OCI-LY7 (cell line): Measurements from ENCODE around the gene APH1A. TPM values are rescaled to one million over a fixed set of nuclear protein-coding genes. Genes with fewer than 3 reads are reported as not detected.

ENCODE experiments used
- BruUV-seq: library from RNA; stranded (reverse); fragments of 400-500 nt; replicated peaks from 2 replicates; lab custom pipeline; 2021; lab: Mats Ljungman, UMichigan
- CTCF ChIA-PET: fragments of 300-600 bp; sonication (Branson Sonifier 250); formaldehyde crosslinking; loops from one replicate; lab custom pipeline; 2022; ENCODE audit warnings: antibody characterized with exemption; ENCODE audit not compliant: unreplicated experiment; lab: Charles Lee
- POLR2A ChIA-PET: fragments of 300-600 bp; sonication (Branson Sonifier 250); formaldehyde crosslinking; loops from one replicate; lab custom pipeline; 2022; ENCODE audit warnings: antibody characterized with exemption; lab: Charles Lee
- DNase-seq: peaks from one replicate; pipeline ENCODE4 v3.0.0-alpha.2; 2015; ENCODE audit warnings: low spot score
- H2AFZ ChIP-seq: fragments of 200-600 bp; sonication (generic), shearing (Covaris generic); 2 replicates; pipeline ENCODE4 v1.6.1; 2014; ENCODE audit warnings: mild to moderate bottlenecking, antibody characterized with exemption, low read length, moderate library complexity
- H3K27ac ChIP-seq: fragments of 200-600 bp; sonication (generic); 2 replicates; pipeline ENCODE4 v1.5.1; 2014; ENCODE audit warnings: mixed run types, low read depth, mild to moderate bottlenecking, moderate library complexity, low read length, inconsistent platforms; ENCODE audit not compliant: poor library complexity, severe bottlenecking
- H3K36me3 ChIP-seq: fragments of 200-600 bp; sonication (generic); 2 replicates; pipeline ENCODE4 v1.6.1; 2014; ENCODE audit warnings: mild to moderate bottlenecking, antibody characterized with exemption, low read length, moderate library complexity, mixed read lengths; ENCODE audit not compliant: insufficient read depth
- H3K4me1 ChIP-seq: fragments of 200-600 bp; sonication (generic); 2 replicates; pipeline ENCODE4 v1.5.1; 2014; ENCODE audit warnings: mild to moderate bottlenecking, low read length; ENCODE audit not compliant: insufficient read depth, poor library complexity, severe bottlenecking
- H3K4me2 ChIP-seq: fragments of 200-600 bp; sonication (generic); 2 replicates; pipeline ENCODE4 v1.6.1; 2014; ENCODE audit warnings: mild to moderate bottlenecking, low read length
- H3K4me3 ChIP-seq: fragments of 200-600 bp; sonication (generic); 2 replicates; pipeline ENCODE4 v1.5.1; 2014; ENCODE audit warnings: mild to moderate bottlenecking, low read depth, low read length; ENCODE audit not compliant: poor library complexity, severe bottlenecking
- H3K79me2 ChIP-seq: fragments of 200-600 bp; sonication (generic); 2 replicates; pipeline ENCODE4 v1.6.1; 2016; ENCODE audit warnings: low read depth, mild to moderate bottlenecking, low read length, moderate library complexity, mixed read lengths; ENCODE audit not compliant: insufficient read depth
- H3K9me2 ChIP-seq: fragments of 200-600 bp; sonication (generic); 2 replicates; pipeline ENCODE4 v1.6.1; 2016; ENCODE audit warnings: mild to moderate bottlenecking, low read length, mixed read lengths; ENCODE audit not compliant: insufficient read depth
- H3K9me3 ChIP-seq: fragments of 200-600 bp; sonication (generic); 2 replicates; pipeline ENCODE4 v1.6.1; 2014; ENCODE audit warnings: mild to moderate bottlenecking, mixed run types, low read length, mixed read lengths
- H4K20me1 ChIP-seq: fragments of 200-600 bp; sonication (generic); 2 replicates; pipeline ENCODE4 v1.6.1; 2014; ENCODE audit warnings: mild to moderate bottlenecking, antibody characterized with exemption, low read length, moderate library complexity, mixed read lengths; ENCODE audit not compliant: insufficient read depth
- CTCF ChIP-seq: fragments of 200-600 bp; sonication (generic); conservative IDR thresholded peaks from 2 replicates; pipeline ENCODE4 v1.5.1; 2014; ENCODE audit warnings: mild to moderate bottlenecking, antibody characterized with exemption, low read length, moderate library complexity, mixed read lengths
- EZH2phosphoT487 ChIP-seq: fragments of 200-600 bp; sonication (generic); IDR thresholded peaks from 2 replicates; pipeline ENCODE4 v1.6.1; 2018; ENCODE audit warnings: low read depth, borderline replicate concordance, mild to moderate bottlenecking, mixed run types, antibody characterized with exemption, low read length, moderate library complexity, mixed read lengths
- intact Hi-C: fragments of 100-400 bp; cut with micrococcal nuclease; formaldehyde crosslinking; loops from one replicate; pipeline ENCODE4 v1.10.0; 2022; ENCODE audit not compliant: unreplicated experiment
- total RNA-seq, 2 experiments: library from RNA; depleted of rRNA in 1 of 2; stranded (reverse); fragments of >200 nt in 1 of 2; shearing (Covaris generic) in 1 of 2; gene quantifications; 2 replicates each; pipeline ENCODE4 v1.2.3, GENCODE V29; 2014 to 2022

The APH1A gene
- total RNA-seq, 2 experiments from 2014 or later, result 113 to 124 TPM

- Histone ChIP-seq H3K36me3 (peaks cover 7% of the 10 kb centered on the region; the same call in 1 of the 2 replicates), H4K20me1 (no peaks in the 10 kb centered on the region), H3K27ac (no peak overlapping the region), H3K9me3 (no peaks in the 10 kb centered on the region), H3K4me3 (no peak overlapping the region), H3K9me2 (no peaks in the 10 kb centered on the region), H2AFZ (no peak overlapping the region), H3K4me1 (peaks cover 24% of the 10 kb centered on the region), H3K79me2 (no peaks in the 10 kb centered on the region), H3K4me2 (no peak overlapping the region)
- DNase-seq, result no peak
- BruUV-seq, result no TSS peak
- intact Hi-C loops, result loop anchor here (10.0 kb wide), 1 partner anchor 265 kb away; no protein-coding TSS in a partner anchor
- TF ChIP-seq CTCF (no peak), EZH2phosphoT487 (no peak)
- ChIA-PET POLR2A (interaction anchor here (0.6 to 1.1 kb wide), 4 partner anchors 9 to 108 kb away, joined by 3 to 5 read pairs (median 4); partner anchors contain the start of gene APH1A), CTCF (no interaction called here)
These were observed 8.8 kb downstream of the APH1A start for GRCh38 chr1:150259758-150260669.

- DNase-seq, result no peak
- no TSS peak for BruUV-seq
- Histone ChIP-seq H3K36me3 (no peaks in the 10 kb centered on the region; the same call in 1 of the 2 replicates), H3K79me2 (no peaks in the 10 kb centered on the region), H3K9me3 (no peaks in the 10 kb centered on the region), H3K4me1 (peaks cover 24% of the 10 kb centered on the region), H3K9me2 (no peaks in the 10 kb centered on the region), H3K4me2 (no peak overlapping the region), H3K4me3 (no peak overlapping the region), H4K20me1 (no peaks in the 10 kb centered on the region), H2AFZ (no peak overlapping the region), H3K27ac (no peak overlapping the region)
- ChIA-PET POLR2A (interaction anchor here (0.6 to 0.7 kb wide), 2 partner anchors 14 to 40 kb away, joined by 4 to 5 read pairs; partner anchors contain the start of gene C1orf54), CTCF (no interaction called here)
- intact Hi-C loops, result loop anchor here (10.0 kb wide), 1 partner anchor 266 kb away; no protein-coding TSS in a partner anchor
- TF ChIP-seq EZH2phosphoT487 (no peak), CTCF (no peak)
These were observed 9.6 kb downstream of the APH1A start for GRCh38 chr1:150259217-150259616.
